H1 (cell line): ENCODE results near the gene HES5. TPM values are rescaled to one million over a fixed set of nuclear protein-coding genes. Genes with fewer than 3 reads are reported as not detected.

ENCODE experiments used
- BRCA1 ChIP-seq: IDR thresholded peaks from 2 replicates; pipeline ENCODE4 v1.6.1; 2012; ENCODE audit warnings: low read depth, low read length, improper control_type of control experiment
- CHD2 ChIP-seq: IDR thresholded peaks from 2 replicates; pipeline ENCODE4 v1.6.1; 2012; ENCODE audit warnings: low read length, improper control_type of control experiment
- FOSL1 ChIP-seq: IDR thresholded peaks from 2 replicates; pipeline ENCODE4 v1.6.1; 2011; ENCODE audit warnings: mild to moderate bottlenecking, low read depth, low read length, moderate library complexity; ENCODE audit not compliant: insufficient read depth
- GABPA ChIP-seq: IDR thresholded peaks from 2 replicates; pipeline ENCODE4 v1.6.1; 2011; ENCODE audit warnings: mild to moderate bottlenecking, low read length, moderate library complexity, borderline replicate concordance; ENCODE audit not compliant: insufficient read depth
- KDM1A ChIP-seq: fragments of 200-600, 300-600 bp; sonication (generic); IDR thresholded peaks from 2 replicates; pipeline ENCODE4 v1.7.1; 2016; ENCODE audit warnings: mild to moderate bottlenecking, low read length, borderline replicate concordance
- SP4 ChIP-seq: IDR thresholded peaks from 2 replicates; pipeline ENCODE4 v1.6.1; 2012; ENCODE audit warnings: low read length, inconsistent platforms
- TEAD4 ChIP-seq: IDR thresholded peaks from 2 replicates; pipeline ENCODE4 v1.6.1; 2012; ENCODE audit warnings: low read depth, low read length, inconsistent platforms, mixed read lengths
- polyA plus RNA-seq, 7 experiments: library from polyadenylated mRNA; depleted of rRNA in 3 of 7; stranded (reverse) in 5 of 7; unstranded in 2 of 7; fragments of >200 nt in 5 of 7; fragments of 200-250 nt in 2 of 7; gene quantifications; 1 replicate in 5 of 7; 2 replicates in 1 of 7; 4 replicates in 1 of 7; pipeline versions ENCODE4 v1.2.1 to v1.2.3, GENCODE V29; 2011 to 2013; ENCODE audit warnings: missing spikeins in 2 of 7, mixed read lengths in 2 of 7
- total RNA-seq: library from RNA; stranded (reverse); fragmentation: NEBNext Ultra II Directional; extraction: Animal tissue kit (Norgen Biotek cat#: 25700); gene quantifications from 2 replicates; pipeline ENCODE4 v1.2.1, GENCODE V29; 2021

Gene HES5
- total and polyA plus RNA-seq, 2 of the 8 experiments (the other 6 are each of a cell fraction or from before 2014, with no cell fraction given) = 0.22 TPM; not detected in 1

GRCh38 chr1:2564006-2564814, 34.1 kb upstream of the HES5 start (continued):
- TF ChIP-seq SP4 = no peak
- no peak for TF ChIP-seq CHD2
- TF ChIP-seq FOSL1 = no peak
- no peak for TF ChIP-seq GABPA
- no peak for TF ChIP-seq TEAD4
- no peak for TF ChIP-seq KDM1A
- TF ChIP-seq BRCA1 = no peak
